GM23338 (cell line): Measurements from ENCODE around the gene LGALS3. TPM values are rescaled to one million over a fixed set of nuclear protein-coding genes. Genes with fewer than 3 reads are reported as not detected.

Experiments
- ATAC-seq: fragments of 200-7000 bp; cut with Tn5 transposase; 3 replicates; pipeline ENCODE4 v1.9.1; 2020
- DNase-seq: peaks from one replicate; pipeline ENCODE4 v3.0.0-alpha.2; 2015; ENCODE audit warnings: low spot score
- H2AFZ ChIP-seq: fragments of 200-600 bp; sonication (generic); 2 replicates; pipeline ENCODE4 v1.8.0; 2016; ENCODE audit warnings: antibody characterized with exemption, mild to moderate bottlenecking, moderate library complexity
- H3F3A ChIP-seq: fragments of 200-600 bp; sonication (generic); replicated peaks from 2 replicates; pipeline ENCODE4 v1.8.0; 2017; ENCODE audit warnings: antibody characterized with exemption, mixed run types, low read depth
- H3K27ac ChIP-seq: fragments of 200-600 bp; sonication (generic); 2 replicates; pipeline ENCODE4 v1.6.1; 2016; ENCODE audit warnings: low read depth
- H3K27me3 ChIP-seq: fragments of 200-600 bp; sonication (generic); 2 replicates; pipeline ENCODE4 v1.8.0; 2016; ENCODE audit warnings: mild to moderate bottlenecking, mixed run types, moderate library complexity; ENCODE audit not compliant: insufficient read depth
- H3K36me3 ChIP-seq: fragments of 200-600 bp; sonication (generic); 2 replicates; pipeline ENCODE4 v1.8.0; 2016; ENCODE audit warnings: mild to moderate bottlenecking; ENCODE audit not compliant: insufficient read depth
- H3K4me1 ChIP-seq: fragments of 200-600 bp; sonication (generic); 2 replicates; pipeline ENCODE4 v1.8.0; 2016; ENCODE audit warnings: mild to moderate bottlenecking, moderate library complexity; ENCODE audit not compliant: insufficient read depth
- H3K4me2 ChIP-seq: fragments of 200-600 bp; sonication (generic); 2 replicates; pipeline ENCODE4 v1.7.1; 2017; ENCODE audit warnings: mixed run types
- H3K4me3 ChIP-seq: fragments of 200-600 bp; sonication (generic); 2 replicates; pipeline ENCODE4 v1.6.1; 2016; ENCODE audit warnings: mixed run types
- H3K79me2 ChIP-seq: fragments of 200-600 bp; sonication (generic); replicated peaks from 2 replicates; pipeline ENCODE4 v1.8.0; 2017; ENCODE audit warnings: mild to moderate bottlenecking; ENCODE audit not compliant: insufficient read depth
- H3K9me2 ChIP-seq: fragments of 200-600 bp; sonication (generic); 2 replicates; pipeline ENCODE4 v1.8.0; 2017; ENCODE audit not compliant: insufficient read depth
- H4K20me1 ChIP-seq: fragments of 200-600 bp; sonication (generic); replicated peaks from 2 replicates; pipeline ENCODE4 v1.8.0; 2017; ENCODE audit warnings: mild to moderate bottlenecking; ENCODE audit not compliant: insufficient read depth
- H3K27ac Mint-ChIP-seq: 2 replicates; pipeline ENCODE4 v1.8.0; 2020; ENCODE audit warnings: inconsistent platforms, mild to moderate bottlenecking, moderate library complexity, mixed read lengths
- H3K27me3 Mint-ChIP-seq: 3 replicates; pipeline ENCODE4 v1.8.0; 2022; ENCODE audit warnings: low read depth, mild to moderate bottlenecking, moderate library complexity, mixed read lengths, inconsistent platforms; ENCODE audit not compliant: insufficient read depth, poor library complexity
- H3K36me3 Mint-ChIP-seq: 3 replicates; pipeline ENCODE4 v1.8.0; 2021; ENCODE audit warnings: low read depth, mild to moderate bottlenecking, inconsistent platforms, moderate library complexity, mixed read lengths
- H3K4me1 Mint-ChIP-seq: 3 replicates; pipeline ENCODE4 v1.8.0; 2020; ENCODE audit warnings: mild to moderate bottlenecking, inconsistent platforms, mixed read lengths
- H3K4me3 Mint-ChIP-seq: 3 replicates; pipeline ENCODE4 v1.8.0; 2021; ENCODE audit warnings: moderate library complexity, mild to moderate bottlenecking, inconsistent platforms, mixed read lengths
- H3K9me3 Mint-ChIP-seq: 3 replicates; pipeline ENCODE4 v1.8.0; 2020; ENCODE audit warnings: moderate library complexity, mild to moderate bottlenecking, inconsistent platforms, mixed read lengths
- CREB1 ChIP-seq: fragments of 250-450 bp; sonication (Bioruptor Pico); IDR thresholded peaks from 2 replicates; pipeline ENCODE4 v1.5.0; 2020; ENCODE audit warnings: low read depth, mild to moderate bottlenecking, moderate library complexity
- CTCF ChIP-seq, 2 experiments: fragments of 200-600 bp in 1 of 2; sonication (generic) in 1 of 2; conservative IDR thresholded peaks; 2 replicates each; pipeline versions ENCODE4 v1.5.1 to v1.6.1; 2016 to 2017; ENCODE audit warnings: antibody characterized with exemption in 2 of 2, low read depth in 2 of 2, mild to moderate bottlenecking in 2 of 2, moderate library complexity in 1 of 2
- EZH2 ChIP-seq: fragments of 200-600 bp; sonication (generic); IDR thresholded peaks from one replicate; pipeline ENCODE4 v1.8.0; 2017; ENCODE audit warnings: antibody characterized with exemption, mild to moderate bottlenecking, low read depth; ENCODE audit not compliant: unreplicated experiment
- EZH2phosphoT487 ChIP-seq: fragments of 200-600 bp; sonication (generic); IDR thresholded peaks from one replicate; pipeline ENCODE4 v1.8.1; 2018; ENCODE audit warnings: antibody characterized with exemption; ENCODE audit not compliant: unreplicated experiment
- JUNB ChIP-seq: IDR thresholded peaks from one replicate; pipeline ENCODE4 v1.6.1; 2016; ENCODE audit warnings: antibody characterized with exemption; ENCODE audit not compliant: unreplicated experiment
- NANOG ChIP-seq: IDR thresholded peaks from 2 replicates; pipeline ENCODE4 v1.6.1; 2016; ENCODE audit warnings: antibody characterized with exemption, borderline replicate concordance
- POLR2AphosphoS5 ChIP-seq: IDR thresholded peaks from 2 replicates; pipeline ENCODE4 v1.6.1; 2016; ENCODE audit warnings: antibody characterized with exemption, low read depth
- STAT1 ChIP-seq: IDR thresholded peaks from one replicate; pipeline ENCODE4 v1.6.1; 2016; ENCODE audit warnings: antibody characterized with exemption; ENCODE audit not compliant: unreplicated experiment
- ZNF114 ChIP-seq: fragments of 250-450 bp; sonication (Bioruptor Pico); IDR thresholded peaks from 2 replicates; pipeline ENCODE4 v1.5.0; 2020; ENCODE audit warnings: mild to moderate bottlenecking, moderate library complexity
- ZNF331 ChIP-seq: fragments of 250-450 bp; sonication (Bioruptor Pico); IDR thresholded peaks from 2 replicates; pipeline ENCODE4 v1.5.0; 2020; ENCODE audit warnings: low read depth, mild to moderate bottlenecking, moderate library complexity
- polyA plus RNA-seq: library from polyadenylated mRNA; unstranded; fragments of >200 nt; fragmentation: Nextera tagmentation; extraction: Ambion mirVana; gene quantifications from 2 replicates; pipeline ENCODE4 v1.2.1, GENCODE V29; 2016
- total RNA-seq: library from RNA; depleted of rRNA; stranded (reverse); fragments of >200 nt; shearing (Covaris generic); gene quantifications from 2 replicates; pipeline ENCODE4 v1.2.3, GENCODE V29; 2014
- TF ChIP-seq, protein P1 (sequence below): fragments of 250-450 bp; sonication (Bioruptor Pico); IDR thresholded peaks from 2 replicates; pipeline ENCODE4 v1.5.0; 2020; ENCODE audit warnings: mild to moderate bottlenecking, moderate library complexity
- TF ChIP-seq, protein P2 (sequence below): IDR thresholded peaks from 2 replicates; pipeline ENCODE4 v1.6.1; 2016; ENCODE audit warnings: antibody characterized with exemption
- TF ChIP-seq, protein P3 (sequence below): IDR thresholded peaks from one replicate; pipeline ENCODE4 v1.6.1; 2018; ENCODE audit warnings: antibody characterized with exemption; ENCODE audit not compliant: unreplicated experiment

LGALS3 gene
- total and polyA plus RNA-seq, 2 experiments from 2014 or later, result 7.2 to 10.9 TPM

- ATAC-seq, result no peak
- H3K27me3 Mint-ChIP-seq, result peaks cover 32% of the 10 kb centered on the region
- no peak overlapping the region for H3K27ac ChIP-seq
Measured at GRCh38 chr14:55126932-55127459, 2.1 kb upstream of the LGALS3 start.

More at GRCh38 chr14:55126932-55127459, 2.1 kb upstream of the LGALS3 start:
- H3K36me3 ChIP-seq, result no peaks in the 10 kb centered on the region
- H3K4me3 Mint-ChIP-seq, result no peak overlapping the region
- TF ChIP-seq ZNF331 (no peak), ZNF114 (no peak), CREB1 (CRISPR knock-in tag) (no peak), EZH2 (no peak), NANOG (no peak), CTCF (conservative IDR thresholded peaks at IDR 0.05; ENCODE audit: low read depth in 2 of 2) (no peak), JUNB (no peak), STAT1 (no peak), POLR2AphosphoS5 (no peak), EZH2phosphoT487 (no peak)
- TF ChIP-seq, protein P1, sequence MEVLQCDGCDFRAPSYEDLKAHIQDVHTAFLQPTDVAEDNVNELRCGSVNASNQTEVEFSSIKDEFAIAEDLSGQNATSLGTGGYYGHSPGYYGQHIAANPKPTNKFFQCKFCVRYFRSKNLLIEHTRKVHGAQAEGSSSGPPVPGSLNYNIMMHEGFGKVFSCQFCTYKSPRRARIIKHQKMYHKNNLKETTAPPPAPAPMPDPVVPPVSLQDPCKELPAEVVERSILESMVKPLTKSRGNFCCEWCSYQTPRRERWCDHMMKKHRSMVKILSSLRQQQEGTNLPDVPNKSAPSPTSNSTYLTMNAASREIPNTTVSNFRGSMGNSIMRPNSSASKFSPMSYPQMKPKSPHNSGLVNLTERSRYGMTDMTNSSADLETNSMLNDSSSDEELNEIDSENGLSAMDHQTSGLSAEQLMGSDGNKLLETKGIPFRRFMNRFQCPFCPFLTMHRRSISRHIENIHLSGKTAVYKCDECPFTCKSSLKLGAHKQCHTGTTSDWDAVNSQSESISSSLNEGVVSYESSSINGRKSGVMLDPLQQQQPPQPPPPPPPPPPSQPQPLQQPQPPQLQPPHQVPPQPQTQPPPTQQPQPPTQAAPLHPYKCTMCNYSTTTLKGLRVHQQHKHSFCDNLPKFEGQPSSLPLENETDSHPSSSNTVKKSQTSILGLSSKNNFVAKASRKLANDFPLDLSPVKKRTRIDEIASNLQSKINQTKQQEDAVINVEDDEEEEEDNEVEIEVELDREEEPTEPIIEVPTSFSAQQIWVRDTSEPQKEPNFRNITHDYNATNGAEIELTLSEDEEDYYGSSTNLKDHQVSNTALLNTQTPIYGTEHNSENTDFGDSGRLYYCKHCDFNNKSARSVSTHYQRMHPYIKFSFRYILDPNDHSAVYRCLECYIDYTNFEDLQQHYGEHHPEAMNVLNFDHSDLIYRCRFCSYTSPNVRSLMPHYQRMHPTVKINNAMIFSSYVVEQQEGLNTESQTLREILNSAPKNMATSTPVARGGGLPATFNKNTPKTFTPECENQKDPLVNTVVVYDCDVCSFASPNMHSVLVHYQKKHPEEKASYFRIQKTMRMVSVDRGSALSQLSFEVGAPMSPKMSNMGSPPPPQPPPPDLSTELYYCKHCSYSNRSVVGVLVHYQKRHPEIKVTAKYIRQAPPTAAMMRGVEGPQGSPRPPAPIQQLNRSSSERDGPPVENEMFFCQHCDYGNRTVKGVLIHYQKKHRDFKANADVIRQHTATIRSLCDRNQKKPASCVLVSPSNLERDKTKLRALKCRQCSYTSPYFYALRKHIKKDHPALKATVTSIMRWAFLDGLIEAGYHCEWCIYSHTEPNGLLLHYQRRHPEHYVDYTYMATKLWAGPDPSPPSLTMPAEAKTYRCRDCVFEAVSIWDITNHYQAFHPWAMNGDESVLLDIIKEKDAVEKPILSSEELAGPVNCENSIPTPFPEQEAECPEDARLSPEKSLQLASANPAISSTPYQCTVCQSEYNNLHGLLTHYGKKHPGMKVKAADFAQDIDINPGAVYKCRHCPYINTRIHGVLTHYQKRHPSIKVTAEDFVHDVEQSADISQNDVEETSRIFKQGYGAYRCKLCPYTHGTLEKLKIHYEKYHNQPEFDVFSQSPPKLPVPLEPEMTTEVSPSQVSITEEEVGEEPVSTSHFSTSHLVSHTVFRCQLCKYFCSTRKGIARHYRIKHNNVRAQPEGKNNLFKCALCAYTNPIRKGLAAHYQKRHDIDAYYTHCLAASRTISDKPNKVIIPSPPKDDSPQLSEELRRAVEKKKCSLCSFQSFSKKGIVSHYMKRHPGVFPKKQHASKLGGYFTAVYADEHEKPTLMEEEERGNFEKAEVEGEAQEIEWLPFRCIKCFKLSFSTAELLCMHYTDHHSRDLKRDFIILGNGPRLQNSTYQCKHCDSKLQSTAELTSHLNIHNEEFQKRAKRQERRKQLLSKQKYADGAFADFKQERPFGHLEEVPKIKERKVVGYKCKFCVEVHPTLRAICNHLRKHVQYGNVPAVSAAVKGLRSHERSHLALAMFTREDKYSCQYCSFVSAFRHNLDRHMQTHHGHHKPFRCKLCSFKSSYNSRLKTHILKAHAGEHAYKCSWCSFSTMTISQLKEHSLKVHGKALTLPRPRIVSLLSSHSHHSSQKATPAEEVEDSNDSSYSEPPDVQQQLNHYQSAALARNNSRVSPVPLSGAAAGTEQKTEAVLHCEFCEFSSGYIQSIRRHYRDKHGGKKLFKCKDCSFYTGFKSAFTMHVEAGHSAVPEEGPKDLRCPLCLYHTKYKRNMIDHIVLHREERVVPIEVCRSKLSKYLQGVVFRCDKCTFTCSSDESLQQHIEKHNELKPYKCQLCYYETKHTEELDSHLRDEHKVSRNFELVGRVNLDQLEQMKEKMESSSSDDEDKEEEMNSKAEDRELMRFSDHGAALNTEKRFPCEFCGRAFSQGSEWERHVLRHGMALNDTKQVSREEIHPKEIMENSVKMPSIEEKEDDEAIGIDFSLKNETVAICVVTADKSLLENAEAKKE (CRISPR knock-in tag), result no peak
- TF ChIP-seq, protein P2, sequence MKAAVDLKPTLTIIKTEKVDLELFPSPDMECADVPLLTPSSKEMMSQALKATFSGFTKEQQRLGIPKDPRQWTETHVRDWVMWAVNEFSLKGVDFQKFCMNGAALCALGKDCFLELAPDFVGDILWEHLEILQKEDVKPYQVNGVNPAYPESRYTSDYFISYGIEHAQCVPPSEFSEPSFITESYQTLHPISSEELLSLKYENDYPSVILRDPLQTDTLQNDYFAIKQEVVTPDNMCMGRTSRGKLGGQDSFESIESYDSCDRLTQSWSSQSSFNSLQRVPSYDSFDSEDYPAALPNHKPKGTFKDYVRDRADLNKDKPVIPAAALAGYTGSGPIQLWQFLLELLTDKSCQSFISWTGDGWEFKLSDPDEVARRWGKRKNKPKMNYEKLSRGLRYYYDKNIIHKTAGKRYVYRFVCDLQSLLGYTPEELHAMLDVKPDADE, result no peak
- TF ChIP-seq, protein P3, sequence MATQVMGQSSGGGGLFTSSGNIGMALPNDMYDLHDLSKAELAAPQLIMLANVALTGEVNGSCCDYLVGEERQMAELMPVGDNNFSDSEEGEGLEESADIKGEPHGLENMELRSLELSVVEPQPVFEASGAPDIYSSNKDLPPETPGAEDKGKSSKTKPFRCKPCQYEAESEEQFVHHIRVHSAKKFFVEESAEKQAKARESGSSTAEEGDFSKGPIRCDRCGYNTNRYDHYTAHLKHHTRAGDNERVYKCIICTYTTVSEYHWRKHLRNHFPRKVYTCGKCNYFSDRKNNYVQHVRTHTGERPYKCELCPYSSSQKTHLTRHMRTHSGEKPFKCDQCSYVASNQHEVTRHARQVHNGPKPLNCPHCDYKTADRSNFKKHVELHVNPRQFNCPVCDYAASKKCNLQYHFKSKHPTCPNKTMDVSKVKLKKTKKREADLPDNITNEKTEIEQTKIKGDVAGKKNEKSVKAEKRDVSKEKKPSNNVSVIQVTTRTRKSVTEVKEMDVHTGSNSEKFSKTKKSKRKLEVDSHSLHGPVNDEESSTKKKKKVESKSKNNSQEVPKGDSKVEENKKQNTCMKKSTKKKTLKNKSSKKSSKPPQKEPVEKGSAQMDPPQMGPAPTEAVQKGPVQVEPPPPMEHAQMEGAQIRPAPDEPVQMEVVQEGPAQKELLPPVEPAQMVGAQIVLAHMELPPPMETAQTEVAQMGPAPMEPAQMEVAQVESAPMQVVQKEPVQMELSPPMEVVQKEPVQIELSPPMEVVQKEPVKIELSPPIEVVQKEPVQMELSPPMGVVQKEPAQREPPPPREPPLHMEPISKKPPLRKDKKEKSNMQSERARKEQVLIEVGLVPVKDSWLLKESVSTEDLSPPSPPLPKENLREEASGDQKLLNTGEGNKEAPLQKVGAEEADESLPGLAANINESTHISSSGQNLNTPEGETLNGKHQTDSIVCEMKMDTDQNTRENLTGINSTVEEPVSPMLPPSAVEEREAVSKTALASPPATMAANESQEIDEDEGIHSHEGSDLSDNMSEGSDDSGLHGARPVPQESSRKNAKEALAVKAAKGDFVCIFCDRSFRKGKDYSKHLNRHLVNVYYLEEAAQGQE, result no peak
- no peaks in the 10 kb centered on the region for H3K79me2 ChIP-seq
- H3K4me1 ChIP-seq, result 0 out of 2 replicates have a peak, but pooled peaks cover 2% of the 10 kb centered on the region
- no peaks in the 10 kb centered on the region for H3K36me3 Mint-ChIP-seq
- no peak overlapping the region for H3K4me2 ChIP-seq
- H3K4me1 Mint-ChIP-seq, result peaks cover 4% of the 10 kb centered on the region; the same call in 2 of the 3 replicates
- no peaks in the 10 kb centered on the region for H3K9me3 Mint-ChIP-seq
- H3K27ac Mint-ChIP-seq, result no peak overlapping the region
- no peak for DNase-seq
- H2AFZ ChIP-seq, result no peak overlapping the region
- no peaks in the 10 kb centered on the region for H3K9me2 ChIP-seq
- H3K4me3 ChIP-seq, result no peak overlapping the region
- H4K20me1 ChIP-seq, result 0 out of 2 replicates have a peak, but pooled peaks cover 3% of the 10 kb centered on the region
- no peaks in the 10 kb centered on the region for H3F3A ChIP-seq
- H3K27me3 ChIP-seq, result peaks cover 54% of the 10 kb centered on the region
